Activated naive CD4-positive, alpha-beta T cell treated with anti-CD3 and anti-CD28 coated beads, Interleukin-2, amount 10 ng/mL, durations not matched to agents 7 days and 5 days (primary cell): ENCODE results near the gene LAIR2.
"Not testable (repeated sequence)": the region's sequence is repeated elsewhere in the genome, so short reads cannot be mapped to it uniquely, and the experiment has no call there.

ENCODE experiments used
- CTCF ChIA-PET: fragments of 350-600 bp; sonication (Branson Sonifier 250); formaldehyde crosslinking; loops from one replicate; lab custom pipeline; 2021; ENCODE audit warnings: antibody characterized with exemption; lab: Charles Lee
- DNase-seq: peaks from one replicate; pipeline ENCODE4 v3.0.0-alpha.2; 2020
- H3K27ac Mint-ChIP-seq: one replicate; pipeline ENCODE4 v1.8.0; 2021; ENCODE audit warnings: mild to moderate bottlenecking, moderate library complexity, mixed read lengths
- H3K27me3 Mint-ChIP-seq: one replicate; pipeline ENCODE4 v1.8.0; 2021; ENCODE audit warnings: mild to moderate bottlenecking, mixed read lengths
- H3K36me3 Mint-ChIP-seq: one replicate; pipeline ENCODE4 v1.8.0; 2021; ENCODE audit warnings: mixed read lengths
- H3K4me1 Mint-ChIP-seq: one replicate; pipeline ENCODE4 v1.8.0; 2021; ENCODE audit warnings: mixed read lengths
- H3K4me3 Mint-ChIP-seq: one replicate; pipeline ENCODE4 v1.8.0; 2021; ENCODE audit warnings: mild to moderate bottlenecking, moderate library complexity, mixed read lengths
- H3K9me3 Mint-ChIP-seq: one replicate; pipeline ENCODE4 v1.8.0; 2021; ENCODE audit warnings: mixed read lengths

The LAIR2 gene

DNA sequence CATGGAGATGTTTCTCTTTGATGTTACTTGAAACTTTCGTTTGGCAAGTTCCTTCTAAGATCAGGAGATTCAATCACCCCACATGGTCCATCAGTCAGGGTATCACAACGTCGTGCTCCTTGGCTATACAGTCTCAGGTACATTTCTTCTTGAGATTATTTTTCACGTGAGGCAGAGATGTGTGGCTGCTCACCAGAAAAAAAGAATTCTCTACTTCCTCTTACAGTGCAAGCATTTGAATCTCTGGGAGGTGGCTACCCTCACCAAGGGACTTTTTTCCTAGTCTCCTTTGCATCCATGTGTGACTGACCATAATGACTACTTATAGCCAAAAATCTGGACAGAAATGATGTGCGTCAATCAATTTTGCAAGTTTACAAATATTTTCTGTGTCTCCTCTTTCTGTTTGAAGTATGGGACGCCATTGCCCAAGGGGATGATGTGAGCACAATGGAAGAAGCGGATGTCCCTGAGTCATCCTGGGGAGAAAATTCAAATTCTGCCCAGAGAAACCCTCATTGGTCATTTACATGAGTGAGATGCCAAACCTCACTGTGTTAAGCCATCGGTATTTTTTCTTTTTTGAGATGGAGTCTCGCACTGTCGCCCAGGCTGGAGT lies 8.6 kb upstream of the LAIR2 start:
- CTCF ChIA-PET = interaction anchor here (1.4 kb wide), 1 partner anchor 12 kb away, joined by 4 read pairs; no protein-coding TSS in a partner anchor
- H3K9me3 Mint-ChIP-seq = no peaks in the 10 kb centered on the region
- peaks cover 85% of the 10 kb centered on the region for H3K27me3 Mint-ChIP-seq
- no peak overlapping the region for H3K4me3 Mint-ChIP-seq
- H3K27ac Mint-ChIP-seq = no peak overlapping the region
- no peaks in the 10 kb centered on the region for H3K36me3 Mint-ChIP-seq
- DNase-seq = no peak
- H3K4me1 Mint-ChIP-seq = peaks cover 22% of the 10 kb centered on the region

GRCh38 chr19:54495284-54495683 lies 7.3 kb upstream of the LAIR2 start:
- H3K27ac Mint-ChIP-seq, H3K9me3 Mint-ChIP-seq, H3K36me3 Mint-ChIP-seq, DNase-seq, H3K4me3 Mint-ChIP-seq, CTCF ChIA-PET: not testable (repeated sequence)
- H3K4me1 Mint-ChIP-seq = peaks cover 27% of the 10 kb centered on the region
- H3K27me3 Mint-ChIP-seq = peaks cover 84% of the 10 kb centered on the region

GRCh38 chr19:54497747-54498450 lies 4.7 kb upstream of the LAIR2 start:
- Mint-ChIP-seq H3K27me3 (peaks cover 69% of the 10 kb centered on the region), H3K4me3 (peak overlapping the region; percentile 38), H3K4me1 (peaks cover 34% of the 10 kb centered on the region)
- H3K9me3 Mint-ChIP-seq, H3K27ac Mint-ChIP-seq, H3K36me3 Mint-ChIP-seq, CTCF ChIA-PET: not testable (repeated sequence)
- peak; percentile 61 for DNase-seq

GRCh38 chr19:54498451-54498772 lies 4.2 kb upstream of the LAIR2 start:
- H3K4me1 Mint-ChIP-seq = peaks cover 34% of the 10 kb centered on the region
- H3K9me3 Mint-ChIP-seq, H3K36me3 Mint-ChIP-seq, H3K4me3 Mint-ChIP-seq, DNase-seq, CTCF ChIA-PET, H3K27ac Mint-ChIP-seq: not testable (repeated sequence)
- peaks cover 69% of the 10 kb centered on the region for H3K27me3 Mint-ChIP-seq

GRCh38 chr19:54505542-54505941 lies 2.9 kb downstream of the LAIR2 start:
- H3K27ac Mint-ChIP-seq = peak overlapping the region; percentile 64
- peaks cover 34% of the 10 kb centered on the region for H3K27me3 Mint-ChIP-seq
- DNase-seq, CTCF ChIA-PET, H3K36me3 Mint-ChIP-seq, H3K4me3 Mint-ChIP-seq, H3K9me3 Mint-ChIP-seq: not testable (repeated sequence)
- peaks cover 41% of the 10 kb centered on the region for H3K4me1 Mint-ChIP-seq

DNA sequence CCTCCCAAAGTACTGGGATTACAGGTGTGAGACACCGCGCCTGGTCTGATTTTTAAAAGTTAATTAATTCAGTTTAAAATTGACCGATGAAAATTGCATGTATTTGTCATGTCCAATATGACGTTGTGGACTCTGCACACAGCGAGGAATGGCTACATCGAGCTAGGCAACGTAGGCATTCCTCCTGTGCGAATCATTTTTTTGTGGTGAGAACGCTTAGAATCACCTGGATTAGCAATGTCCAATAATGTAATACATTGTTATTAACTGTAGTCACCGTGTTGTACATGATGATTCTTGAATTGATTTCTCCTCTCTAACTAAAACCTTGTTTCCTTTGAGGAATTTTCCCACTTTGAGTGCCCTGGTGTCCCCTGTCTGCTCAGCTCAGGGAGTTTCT lies 3.4 kb downstream of the LAIR2 start:
- no peak overlapping the region for H3K27ac Mint-ChIP-seq
- peaks cover 41% of the 10 kb centered on the region for H3K4me1 Mint-ChIP-seq
- H3K36me3 Mint-ChIP-seq = no peaks in the 10 kb centered on the region
- no peaks in the 10 kb centered on the region for H3K9me3 Mint-ChIP-seq
- DNase-seq = no peak
- peaks cover 29% of the 10 kb centered on the region for H3K27me3 Mint-ChIP-seq
- CTCF ChIA-PET = interaction anchor here (0.8 kb wide), 1 partner anchor 27 kb away, joined by 3 read pairs; no protein-coding TSS in a partner anchor
- no peak overlapping the region for H3K4me3 Mint-ChIP-seq

- H3K9me3 Mint-ChIP-seq, DNase-seq, CTCF ChIA-PET, H3K36me3 Mint-ChIP-seq: not testable (repeated sequence)
- Mint-ChIP-seq H3K27me3 (peaks cover 28% of the 10 kb centered on the region), H3K27ac (peak overlapping the region; percentile 24), H3K4me3 (peak overlapping the region; percentile 40), H3K4me1 (peaks cover 41% of the 10 kb centered on the region)
Measured at GRCh38 chr19:54507038-54507717, 4.5 kb downstream of the LAIR2 start.

DNA sequence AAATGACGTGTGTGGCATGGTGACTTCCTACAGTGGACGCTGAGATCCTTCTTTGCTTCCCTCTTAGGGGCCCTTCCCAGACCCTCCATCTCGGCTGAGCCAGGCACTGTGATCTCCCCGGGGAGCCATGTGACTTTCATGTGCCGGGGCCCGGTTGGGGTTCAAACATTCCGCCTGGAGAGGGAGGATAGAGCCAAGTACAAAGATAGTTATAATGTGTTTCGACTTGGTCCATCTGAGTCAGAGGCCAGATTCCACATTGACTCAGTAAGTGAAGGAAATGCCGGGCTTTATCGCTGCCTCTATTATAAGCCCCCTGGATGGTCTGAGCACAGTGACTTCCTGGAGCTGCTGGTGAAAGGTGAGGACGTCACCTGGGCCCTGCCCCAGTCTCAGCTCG lies 5.2 kb downstream of the LAIR2 start:
- no peak for DNase-seq
- peaks cover 29% of the 10 kb centered on the region for H3K27me3 Mint-ChIP-seq
- no peaks in the 10 kb centered on the region for H3K9me3 Mint-ChIP-seq
- H3K4me1 Mint-ChIP-seq = peaks cover 34% of the 10 kb centered on the region
- no peak overlapping the region for H3K27ac Mint-ChIP-seq
- H3K36me3 Mint-ChIP-seq = no peaks in the 10 kb centered on the region
- H3K4me3 Mint-ChIP-seq = no peak overlapping the region
- CTCF ChIA-PET = no interaction called here

DNA sequence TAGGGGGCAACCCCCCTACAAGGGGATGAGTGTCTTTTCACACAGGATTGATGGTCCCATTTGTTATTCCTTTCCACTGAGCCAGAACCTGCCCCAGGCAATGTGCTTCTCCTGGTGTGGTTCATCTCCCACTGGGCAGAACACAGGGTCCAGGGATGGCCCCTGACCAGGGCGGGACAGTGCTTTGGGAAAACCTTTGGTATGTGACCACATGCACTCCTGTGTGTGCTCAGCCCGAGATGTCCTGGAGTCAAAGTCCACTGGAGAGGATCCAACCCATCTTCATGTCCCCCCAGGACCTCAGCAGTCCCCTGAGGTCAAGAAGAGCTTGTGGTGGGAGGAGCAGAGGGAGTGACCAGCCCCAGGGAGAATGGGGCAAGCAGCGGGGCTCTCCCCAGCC lies 5.9 kb downstream of the LAIR2 start:
- Mint-ChIP-seq H3K4me1 (peaks cover 34% of the 10 kb centered on the region), H3K27me3 (peaks cover 28% of the 10 kb centered on the region)
- H3K36me3 Mint-ChIP-seq, H3K9me3 Mint-ChIP-seq, DNase-seq, H3K27ac Mint-ChIP-seq, CTCF ChIA-PET, H3K4me3 Mint-ChIP-seq: not testable (repeated sequence)

GRCh38 chr19:54509200-54509940 lies 6.7 kb downstream of the LAIR2 start:
- CTCF ChIA-PET, H3K4me3 Mint-ChIP-seq, H3K9me3 Mint-ChIP-seq, H3K36me3 Mint-ChIP-seq, DNase-seq, H3K27ac Mint-ChIP-seq: not testable (repeated sequence)
- peaks cover 30% of the 10 kb centered on the region for H3K27me3 Mint-ChIP-seq
- peaks cover 34% of the 10 kb centered on the region for H3K4me1 Mint-ChIP-seq

DNA sequence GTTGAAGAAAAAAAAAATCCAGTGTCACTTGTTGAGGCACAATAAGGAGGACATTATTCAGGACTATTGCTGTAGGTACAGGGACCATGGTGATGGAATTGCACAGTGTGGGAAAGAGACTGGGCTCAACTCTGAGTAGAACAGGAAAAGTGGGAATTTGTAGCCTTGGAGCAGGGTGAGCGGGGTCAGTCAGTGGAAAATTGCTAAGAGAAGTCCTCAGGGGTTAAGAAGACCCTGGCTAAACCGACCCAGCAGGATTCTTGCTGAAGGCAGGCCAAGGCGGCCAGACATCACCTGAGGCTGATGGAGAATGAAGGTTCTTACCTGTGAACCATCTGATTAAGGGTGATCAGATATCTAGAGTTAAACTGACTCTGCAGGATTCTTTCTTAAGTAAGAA lies 12.5 kb downstream of the LAIR2 start:
- no peak overlapping the region for H3K4me3 Mint-ChIP-seq
- peaks cover 42% of the 10 kb centered on the region for H3K27me3 Mint-ChIP-seq
- no peak for DNase-seq
- no peak overlapping the region for H3K27ac Mint-ChIP-seq
- H3K9me3 Mint-ChIP-seq = no peaks in the 10 kb centered on the region
- peaks cover 5% of the 10 kb centered on the region for H3K36me3 Mint-ChIP-seq
- CTCF ChIA-PET = no interaction called here
- H3K4me1 Mint-ChIP-seq = peaks cover 28% of the 10 kb centered on the region

GRCh38 chr19:54517483-54517882 lies 14.9 kb downstream of the LAIR2 start:
- H3K36me3 Mint-ChIP-seq = peaks cover 8% of the 10 kb centered on the region
- DNase-seq = peak; percentile 89
- H3K27ac Mint-ChIP-seq = no peak overlapping the region
- CTCF ChIA-PET = no interaction called here
- H3K9me3 Mint-ChIP-seq = no peaks in the 10 kb centered on the region
- H3K27me3 Mint-ChIP-seq = peaks cover 40% of the 10 kb centered on the region
- H3K4me3 Mint-ChIP-seq = no peak overlapping the region
- H3K4me1 Mint-ChIP-seq = peaks cover 51% of the 10 kb centered on the region

DNA sequence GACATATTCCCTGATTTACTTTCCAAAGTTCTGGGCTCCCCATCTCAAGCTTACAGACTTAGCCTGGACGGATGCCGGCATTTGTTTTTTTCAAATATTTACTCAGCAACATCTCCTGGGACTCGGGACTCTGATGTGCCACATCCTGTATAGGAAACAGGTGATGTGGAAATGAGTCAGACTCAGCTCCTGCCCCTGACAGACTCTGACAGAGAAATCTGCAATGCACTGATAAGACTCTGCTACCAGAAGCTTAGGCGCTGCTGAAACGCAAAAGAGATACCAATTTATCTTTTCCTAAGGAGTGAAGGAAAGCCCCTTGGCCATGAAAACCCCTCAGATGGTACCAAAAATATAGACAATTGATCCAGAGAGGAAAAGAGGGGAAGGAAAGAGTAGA lies 16.2 kb downstream of the LAIR2 start:
- H3K36me3 Mint-ChIP-seq = peaks cover 13% of the 10 kb centered on the region
- peak; percentile 72 for DNase-seq
- peaks cover 2% of the 10 kb centered on the region for H3K9me3 Mint-ChIP-seq
- H3K27me3 Mint-ChIP-seq = peaks cover 28% of the 10 kb centered on the region
- peak overlapping the region; percentile 53 for H3K4me3 Mint-ChIP-seq
- peaks cover 64% of the 10 kb centered on the region for H3K4me1 Mint-ChIP-seq
- H3K27ac Mint-ChIP-seq = peak overlapping the region; percentile 92
- CTCF ChIA-PET = interaction anchor here (0.8 to 1.4 kb wide), 3 partner anchors 20 to 41 kb away, joined by 3 to 10 read pairs (median 3); no protein-coding TSS in a partner anchor
